ENCODE measurements around the gene NSD2.

Gene NSD2

DNA sequence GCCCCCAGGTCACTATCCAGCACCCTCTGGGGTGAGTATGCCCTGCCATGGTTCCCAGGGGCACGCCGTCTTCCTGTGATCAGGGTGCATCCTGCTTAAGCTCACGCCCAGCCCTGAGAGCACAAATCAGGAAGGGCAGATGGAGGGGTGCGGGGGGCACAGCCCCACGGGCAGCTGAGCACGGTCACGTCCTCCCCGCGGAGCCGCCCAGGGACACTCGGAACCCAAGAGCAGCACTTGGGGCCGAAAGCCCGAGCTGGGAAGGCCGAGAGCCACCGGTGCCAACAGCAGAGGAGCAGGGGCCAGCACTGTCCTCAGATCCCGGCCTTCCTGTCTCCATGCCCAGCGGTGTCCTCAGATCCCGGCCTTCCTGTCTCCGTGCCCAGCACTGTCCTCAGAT, 116.1 kb downstream of the NSD2 start:
- H3K4me3 ChIP-seq = no peak overlapping the region
- no peak overlapping the region for H3K27ac ChIP-seq
- DNase-seq (ENCODE audit: low spot score) = peak; percentile 40
- TF ChIP-seq, protein P1, sequence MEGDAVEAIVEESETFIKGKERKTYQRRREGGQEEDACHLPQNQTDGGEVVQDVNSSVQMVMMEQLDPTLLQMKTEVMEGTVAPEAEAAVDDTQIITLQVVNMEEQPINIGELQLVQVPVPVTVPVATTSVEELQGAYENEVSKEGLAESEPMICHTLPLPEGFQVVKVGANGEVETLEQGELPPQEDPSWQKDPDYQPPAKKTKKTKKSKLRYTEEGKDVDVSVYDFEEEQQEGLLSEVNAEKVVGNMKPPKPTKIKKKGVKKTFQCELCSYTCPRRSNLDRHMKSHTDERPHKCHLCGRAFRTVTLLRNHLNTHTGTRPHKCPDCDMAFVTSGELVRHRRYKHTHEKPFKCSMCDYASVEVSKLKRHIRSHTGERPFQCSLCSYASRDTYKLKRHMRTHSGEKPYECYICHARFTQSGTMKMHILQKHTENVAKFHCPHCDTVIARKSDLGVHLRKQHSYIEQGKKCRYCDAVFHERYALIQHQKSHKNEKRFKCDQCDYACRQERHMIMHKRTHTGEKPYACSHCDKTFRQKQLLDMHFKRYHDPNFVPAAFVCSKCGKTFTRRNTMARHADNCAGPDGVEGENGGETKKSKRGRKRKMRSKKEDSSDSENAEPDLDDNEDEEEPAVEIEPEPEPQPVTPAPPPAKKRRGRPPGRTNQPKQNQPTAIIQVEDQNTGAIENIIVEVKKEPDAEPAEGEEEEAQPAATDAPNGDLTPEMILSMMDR (IDR thresholded peaks at IDR 0.05) = no peak

DNA sequence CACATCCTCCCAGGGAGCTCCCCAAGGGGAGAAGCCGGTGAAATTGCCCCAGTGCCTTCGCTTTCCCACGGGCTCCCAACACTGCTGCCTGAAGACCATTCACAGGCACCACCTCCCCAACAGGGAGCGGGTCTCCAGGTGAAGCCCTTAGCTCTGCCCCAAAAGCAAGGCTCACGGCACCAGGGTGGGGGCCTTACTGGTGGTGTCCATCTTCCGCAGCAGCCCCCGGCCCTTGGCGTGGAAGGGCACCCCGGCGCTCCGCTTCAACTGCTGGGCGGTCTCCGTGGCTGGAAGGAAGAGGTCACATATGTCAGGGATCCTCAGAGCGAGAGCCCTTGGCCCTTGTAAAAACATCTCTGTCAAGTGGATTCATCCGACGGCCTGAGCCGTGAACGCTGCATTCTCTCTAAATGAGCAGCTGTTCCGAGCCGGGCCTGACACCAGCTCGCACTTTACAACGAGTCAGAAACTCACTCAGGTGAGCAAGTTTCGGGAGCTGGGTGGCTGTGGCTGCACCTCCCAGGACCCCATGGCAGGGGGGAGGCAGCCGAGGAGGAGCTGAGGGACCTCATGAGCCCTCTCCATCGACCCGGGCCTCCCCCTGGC, 116.6 kb downstream of the NSD2 start:
- H3K27ac ChIP-seq = no peak overlapping the region
- DNase-seq (ENCODE audit: low spot score) = peak; percentile 57
- TF ChIP-seq, protein P1 (IDR thresholded peaks at IDR 0.05) = no peak
- H3K4me3 ChIP-seq = no peak overlapping the region

DNA sequence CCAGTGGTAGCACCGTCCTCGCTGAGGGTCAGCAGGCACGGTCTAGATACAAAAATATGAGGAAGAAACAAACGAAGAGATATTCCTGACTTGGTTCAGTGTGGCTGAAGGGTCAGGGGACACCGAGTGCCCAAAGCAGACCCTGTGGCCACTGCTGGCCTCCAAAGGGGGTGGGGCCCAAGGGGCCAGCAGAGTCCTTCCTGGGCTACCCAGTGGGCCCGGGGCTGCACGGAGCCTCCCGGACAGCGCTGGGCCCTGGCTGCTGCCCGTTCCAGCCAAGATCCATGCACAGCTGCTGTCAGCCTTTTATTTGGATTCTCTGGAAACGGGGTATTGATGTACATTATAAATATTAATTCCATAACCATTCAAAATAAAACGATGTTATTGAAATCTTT, 117.1 kb downstream of the NSD2 start:
- no peak overlapping the region for H3K27ac ChIP-seq
- H3K4me3 ChIP-seq = no peak overlapping the region
- peak; percentile 29 for DNase-seq (ENCODE audit: low spot score)
- TF ChIP-seq, protein P1 (IDR thresholded peaks at IDR 0.05) = no peak

DNA sequence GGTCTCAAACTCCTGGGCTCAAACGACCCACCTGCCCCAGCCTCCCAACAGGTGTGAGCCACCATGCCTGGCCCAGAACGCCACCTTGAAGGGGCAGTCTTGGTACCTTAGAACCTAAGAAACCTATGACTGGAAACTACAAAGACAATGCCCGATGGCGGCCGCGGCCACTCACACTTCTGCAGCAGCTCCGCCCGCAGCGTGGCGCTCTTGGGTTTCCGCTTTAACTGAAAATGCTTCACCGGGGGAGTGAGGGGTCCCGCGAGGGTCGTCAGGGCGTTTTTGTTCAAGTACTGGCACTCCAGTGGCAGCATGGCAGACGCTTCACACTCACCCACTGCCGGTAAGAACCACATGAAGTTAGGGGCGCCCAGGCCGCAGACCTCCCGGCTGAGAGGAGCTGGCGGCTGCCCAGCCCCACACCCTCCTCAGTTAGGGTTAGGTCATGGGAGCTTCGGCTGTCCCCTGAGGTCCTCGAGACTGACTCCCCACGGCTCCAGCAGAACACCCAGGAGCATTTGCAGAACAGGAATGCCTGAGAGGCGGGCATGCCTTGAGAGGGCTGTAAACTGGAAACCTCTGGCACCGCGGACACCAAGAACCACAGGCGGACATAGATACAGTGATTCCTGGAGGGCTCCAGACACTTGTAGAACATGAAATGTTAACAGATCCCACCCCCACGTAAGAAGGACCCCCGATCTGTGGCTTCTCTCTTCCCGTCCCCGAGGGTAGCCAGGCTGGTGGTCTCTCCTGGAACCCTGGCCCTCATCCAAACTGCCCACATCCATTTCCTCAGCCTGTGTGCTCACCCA, 118.5 kb downstream of the NSD2 start:
- Histone ChIP-seq H3K27ac (no peak overlapping the region), H3K4me3 (no peak overlapping the region)
- peak; percentile 59 for DNase-seq (ENCODE audit: low spot score)
- TF ChIP-seq, protein P1 (IDR thresholded peaks at IDR 0.05) = no peak

DNA sequence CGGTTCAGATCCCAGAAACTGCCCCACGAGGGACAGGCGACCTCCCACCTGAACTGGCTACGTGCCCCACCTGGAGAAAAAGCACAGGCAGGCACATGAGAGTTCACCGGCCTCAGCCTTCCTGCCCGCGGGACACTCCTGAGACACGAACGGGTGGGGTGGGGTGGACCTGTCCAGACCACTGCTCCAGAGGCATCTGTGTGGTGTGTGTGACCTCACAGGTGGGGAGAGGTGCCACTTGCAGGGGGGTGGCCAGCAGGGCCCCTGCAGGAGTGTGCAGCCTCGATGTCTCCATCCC, 119.1 kb downstream of the NSD2 start:
- Histone ChIP-seq H3K27ac (no peak overlapping the region), H3K4me3 (no peak overlapping the region)
- DNase-seq (ENCODE audit: low spot score) = peak; percentile 67
- TF ChIP-seq, protein P1 (IDR thresholded peaks at IDR 0.05) = no peak

DNA sequence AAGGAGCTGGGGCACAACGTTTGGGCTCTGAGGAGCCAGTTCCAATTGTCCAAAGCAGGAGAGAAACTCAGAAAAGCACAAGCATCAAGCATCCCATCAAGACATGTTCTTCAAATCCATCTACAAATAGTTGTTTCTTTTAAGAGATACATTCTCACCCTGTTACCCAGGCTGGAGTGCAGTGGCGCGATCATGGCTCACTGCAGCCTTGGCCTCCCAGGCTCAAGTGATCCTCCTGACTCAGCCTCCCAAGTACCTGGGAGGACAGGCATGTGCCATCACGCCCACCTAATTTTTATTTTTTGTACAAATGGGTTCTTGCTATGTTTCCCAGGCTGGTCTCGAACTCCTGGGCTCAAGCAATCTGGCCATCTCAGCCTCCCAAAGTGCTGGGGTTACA, 119.5 kb downstream of the NSD2 start:
- DNase-seq (ENCODE audit: low spot score) = no peak
- Histone ChIP-seq H3K4me3 (no peak overlapping the region), H3K27ac (no peak overlapping the region)
- TF ChIP-seq, protein P1 (IDR thresholded peaks at IDR 0.05) = no peak

DNA sequence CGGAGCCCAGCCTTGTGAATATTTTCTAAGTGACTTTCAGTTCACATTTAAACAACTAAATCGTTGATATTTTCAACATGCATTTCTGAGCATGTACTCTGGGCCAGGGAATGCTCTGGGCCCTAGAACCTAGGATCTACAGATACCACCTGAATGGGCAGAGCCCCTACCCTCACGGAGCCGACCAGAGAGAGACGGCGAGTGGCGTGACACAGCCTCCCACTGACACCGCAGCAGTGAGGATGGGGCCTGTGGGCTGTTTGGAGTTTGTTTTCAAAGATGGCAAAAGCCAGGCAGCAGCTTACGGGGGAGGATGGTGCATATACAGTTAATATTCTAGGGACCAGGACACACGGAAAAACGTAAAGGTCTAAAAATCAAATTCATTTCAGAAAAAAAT, 119.9 kb downstream of the NSD2 start:
- no peak overlapping the region for H3K4me3 ChIP-seq

More for the DNA sequence above, 119.9 kb downstream of the NSD2 start:
- no peak overlapping the region for H3K27ac ChIP-seq
- DNase-seq (ENCODE audit: low spot score) = peak; percentile 38
- TF ChIP-seq, protein P1 (IDR thresholded peaks at IDR 0.05) = no peak

Data from coronary artery (tissue), 2 donors.